PC-9 (cell line): Measurements from ENCODE around the gene TMEM214. TPM values are rescaled to one million over a fixed set of nuclear protein-coding genes. Genes with fewer than 3 reads are reported as not detected.
A peak's percentile ranks its signal among the peaks of the same experiment; 100 is the strongest.

Experiments
- BruUV-seq: library from RNA; stranded (reverse); fragments of 400-500 nt; replicated peaks from 2 replicates; lab custom pipeline; 2021; lab: Mats Ljungman, UMichigan
- CTCF ChIA-PET: fragments of 300-600 bp; sonication (Branson Sonifier 250); formaldehyde crosslinking; loops from one replicate; lab custom pipeline; 2022; ENCODE audit warnings: antibody characterized with exemption; lab: Charles Lee
- POLR2A ChIA-PET: fragments of 300-600 bp; sonication (Branson Sonifier 250); formaldehyde crosslinking; loops from one replicate; lab custom pipeline; 2022; ENCODE audit warnings: antibody characterized with exemption; ENCODE audit not compliant: unreplicated experiment; lab: Charles Lee
- DNase-seq, 2 experiments: peaks; one replicate each; pipeline versions ENCODE4 v3.0.0 to v3.0.0-alpha.2; 2015 to 2022; ENCODE audit warnings: mixed read lengths in 1 of 2
- H2AFZ ChIP-seq: fragments of 200-600 bp; sonication (generic); 2 replicates; pipeline ENCODE4 v1.8.1; 2017; ENCODE audit warnings: antibody characterized with exemption
- H3F3A ChIP-seq: fragments of 200-600 bp; sonication (generic); 2 replicates; pipeline ENCODE4 v1.8.1; 2017; ENCODE audit warnings: antibody characterized with exemption, mild to moderate bottlenecking, low read depth; ENCODE audit not compliant: insufficient read depth
- H3K27ac ChIP-seq: fragments of 200-600 bp; sonication (generic); 2 replicates; pipeline ENCODE4 v1.6.1; 2016; ENCODE audit warnings: mixed run types
- H3K27me3 ChIP-seq: fragments of 200-600 bp; sonication (generic); 2 replicates; pipeline ENCODE4 v1.6.1; 2016; ENCODE audit warnings: low read depth, mixed run types; ENCODE audit not compliant: insufficient read depth
- H3K36me3 ChIP-seq: fragments of 200-600 bp; sonication (generic); 2 replicates; pipeline ENCODE4 v1.6.1; 2016; ENCODE audit warnings: low read depth, mixed run types
- H3K4me1 ChIP-seq: fragments of 200-600 bp; sonication (generic); replicated peaks from 2 replicates; pipeline ENCODE4 v1.6.1; 2016; ENCODE audit warnings: mixed run types; ENCODE audit not compliant: insufficient read depth
- H3K4me2 ChIP-seq: fragments of 200-600 bp; sonication (generic); 2 replicates; pipeline ENCODE4 v1.6.1; 2017; ENCODE audit warnings: mixed run types
- H3K4me3 ChIP-seq: fragments of 200-600 bp; sonication (generic); 2 replicates; pipeline ENCODE4 v1.6.1; 2016; ENCODE audit warnings: mixed run types
- H3K79me2 ChIP-seq: fragments of 200-600 bp; sonication (generic); 2 replicates; pipeline ENCODE4 v1.6.1; 2017; ENCODE audit warnings: low read depth, mixed run types
- H3K9me2 ChIP-seq: fragments of 200-600 bp; sonication (generic); 2 replicates; pipeline ENCODE4 v1.8.1; 2017; ENCODE audit warnings: mild to moderate bottlenecking; ENCODE audit not compliant: insufficient read depth
- H3K9me3 ChIP-seq: fragments of 200-600 bp; sonication (generic); 2 replicates; pipeline ENCODE4 v1.8.1; 2016; ENCODE audit warnings: low read depth; ENCODE audit not compliant: insufficient read depth
- H4K20me1 ChIP-seq: fragments of 200-600 bp; sonication (generic); 2 replicates; pipeline ENCODE4 v1.8.1; 2017; ENCODE audit not compliant: insufficient read depth
- EZH2 ChIP-seq: fragments of 200-600 bp; sonication (generic); IDR thresholded peaks from 2 replicates; pipeline ENCODE4 v1.8.0; 2017; ENCODE audit warnings: antibody characterized with exemption, low read depth
- intact Hi-C: fragments of 100-400 bp; cut with micrococcal nuclease; formaldehyde crosslinking; loops from one replicate; pipeline ENCODE4 v1.10.0; 2022; ENCODE audit not compliant: unreplicated experiment
- total RNA-seq: library from RNA; stranded (reverse); gene quantifications from 2 replicates; pipeline ENCODE4 v1.2.3, GENCODE V29; 2021
- TF ChIP-seq, protein P1 (sequence below): fragments of 200-600 bp; sonication (generic); conservative IDR thresholded peaks from 2 replicates; pipeline ENCODE4 v1.6.1; 2017; ENCODE audit warnings: mixed run types, antibody characterized with exemption, mild to moderate bottlenecking, moderate library complexity

The TMEM214 gene
- total RNA-seq, 1 experiment from 2014 or later, result 65.6 TPM

DNA sequence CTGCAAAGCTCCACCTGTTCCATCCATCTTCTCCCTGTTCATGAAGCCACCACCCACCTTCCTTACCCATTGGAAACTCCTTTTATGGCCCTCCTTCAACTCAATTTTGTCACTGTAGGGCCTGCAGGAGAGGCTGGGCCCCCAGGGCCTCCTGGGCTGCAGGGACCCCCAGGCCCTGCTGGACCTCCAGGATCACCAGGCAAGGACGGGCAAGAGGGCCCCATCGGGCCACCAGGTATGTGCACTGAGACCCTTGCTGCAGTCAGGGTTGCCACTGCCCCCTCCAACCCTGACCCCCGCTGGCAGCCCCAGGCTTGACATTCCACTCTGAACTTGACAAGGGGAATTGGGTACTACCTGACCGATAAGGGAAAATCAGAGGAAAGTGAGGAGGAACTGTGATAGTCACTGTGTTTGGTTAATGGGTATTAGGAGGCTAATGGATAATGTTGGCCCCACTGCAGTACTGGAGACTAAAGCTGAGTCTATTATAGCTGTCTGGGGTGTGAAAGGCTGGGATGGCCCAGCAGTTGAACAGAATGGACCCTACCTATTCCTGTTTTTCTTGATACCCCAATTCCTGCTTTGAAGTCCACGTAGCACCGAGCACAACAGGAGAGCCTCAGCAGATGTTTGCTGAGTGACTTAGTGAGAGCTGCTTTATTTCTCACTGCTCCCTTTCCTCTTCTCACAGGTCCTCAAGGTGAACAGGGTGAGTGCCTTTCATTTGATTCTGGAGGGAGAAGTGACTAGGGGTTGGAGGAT, 51.7 kb downstream of the TMEM214 start:
- H3K79me2 ChIP-seq, result no peaks in the 10 kb centered on the region
- no peaks in the 10 kb centered on the region for H3K27me3 ChIP-seq
- no peak overlapping the region for H3K27ac ChIP-seq
- H4K20me1 ChIP-seq, result no peaks in the 10 kb centered on the region
- H3K4me1 ChIP-seq, result peaks cover 25% of the 10 kb centered on the region
- no peak for DNase-seq
- ChIA-PET CTCF (interaction anchor here (1.5 kb wide), 1 partner anchor 123 kb away, joined by 4 read pairs; no protein-coding TSS in a partner anchor), POLR2A (interaction anchor here (0.7 kb wide), 1 partner anchor 122 kb away, joined by 5 read pairs; no protein-coding TSS in a partner anchor)
- H3K9me2 ChIP-seq, result no peaks in the 10 kb centered on the region
- no peak overlapping the region for H3K4me3 ChIP-seq
- H3K36me3 ChIP-seq, result no peaks in the 10 kb centered on the region
- H3K4me2 ChIP-seq, result no peak overlapping the region
- peaks cover 9% of the 10 kb centered on the region; the same call in 1 of the 2 replicates for H3F3A ChIP-seq
- H2AFZ ChIP-seq, result no peak overlapping the region
- BruUV-seq, result no TSS peak
- H3K9me3 ChIP-seq, result no peaks in the 10 kb centered on the region
- intact Hi-C loops, result loop anchor here (2.0 kb wide), 2 partner anchors 64 to 238 kb away; no protein-coding TSS in a partner anchor
- TF ChIP-seq, protein P1, sequence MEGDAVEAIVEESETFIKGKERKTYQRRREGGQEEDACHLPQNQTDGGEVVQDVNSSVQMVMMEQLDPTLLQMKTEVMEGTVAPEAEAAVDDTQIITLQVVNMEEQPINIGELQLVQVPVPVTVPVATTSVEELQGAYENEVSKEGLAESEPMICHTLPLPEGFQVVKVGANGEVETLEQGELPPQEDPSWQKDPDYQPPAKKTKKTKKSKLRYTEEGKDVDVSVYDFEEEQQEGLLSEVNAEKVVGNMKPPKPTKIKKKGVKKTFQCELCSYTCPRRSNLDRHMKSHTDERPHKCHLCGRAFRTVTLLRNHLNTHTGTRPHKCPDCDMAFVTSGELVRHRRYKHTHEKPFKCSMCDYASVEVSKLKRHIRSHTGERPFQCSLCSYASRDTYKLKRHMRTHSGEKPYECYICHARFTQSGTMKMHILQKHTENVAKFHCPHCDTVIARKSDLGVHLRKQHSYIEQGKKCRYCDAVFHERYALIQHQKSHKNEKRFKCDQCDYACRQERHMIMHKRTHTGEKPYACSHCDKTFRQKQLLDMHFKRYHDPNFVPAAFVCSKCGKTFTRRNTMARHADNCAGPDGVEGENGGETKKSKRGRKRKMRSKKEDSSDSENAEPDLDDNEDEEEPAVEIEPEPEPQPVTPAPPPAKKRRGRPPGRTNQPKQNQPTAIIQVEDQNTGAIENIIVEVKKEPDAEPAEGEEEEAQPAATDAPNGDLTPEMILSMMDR, result no peak
- no peak for TF ChIP-seq EZH2

DNA sequence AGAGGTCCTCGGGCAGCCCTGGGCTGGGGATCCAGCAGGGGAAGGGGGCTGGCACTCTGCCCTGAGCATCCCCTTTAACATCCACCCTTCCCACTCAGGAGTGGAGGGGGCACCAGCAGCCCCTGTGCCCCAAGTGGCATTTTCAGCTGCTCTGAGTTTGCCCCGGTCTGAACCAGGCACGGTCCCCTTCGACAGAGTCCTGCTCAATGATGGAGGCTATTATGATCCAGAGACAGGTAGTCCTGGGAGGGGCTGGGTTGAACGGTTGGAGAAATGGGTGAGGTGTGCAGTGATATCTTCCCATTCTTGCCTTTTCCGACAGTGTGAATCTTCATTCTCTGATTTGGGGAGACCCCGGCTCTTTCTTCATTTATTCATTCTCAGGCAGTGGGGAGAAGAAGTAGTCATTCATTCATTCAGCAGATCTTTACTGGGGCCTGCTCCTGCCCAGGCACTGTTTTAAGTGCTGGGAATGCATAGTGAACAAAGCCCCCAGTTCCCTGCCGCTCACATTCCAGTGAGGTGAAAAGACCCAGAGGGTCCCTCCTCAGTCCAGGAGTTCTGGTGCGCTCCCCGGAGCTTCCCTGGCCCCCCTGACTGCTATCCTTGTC, 52.4 kb downstream of the TMEM214 start:
- Histone ChIP-seq H3K4me3 (peak overlapping the region; percentile 94), H3K79me2 (no peaks in the 10 kb centered on the region), H3K9me2 (no peaks in the 10 kb centered on the region), H3K4me1 (peaks cover 25% of the 10 kb centered on the region), H3K4me2 (peak overlapping the region; percentile 87), H3K27ac (no peak overlapping the region), H4K20me1 (no peaks in the 10 kb centered on the region), H3K27me3 (no peaks in the 10 kb centered on the region), H3K36me3 (no peaks in the 10 kb centered on the region), H2AFZ (peak overlapping the region; percentile 100), H3F3A (peaks cover 9% of the 10 kb centered on the region; the same call in 1 of the 2 replicates), H3K9me3 (no peaks in the 10 kb centered on the region)
- intact Hi-C loops, result loop anchor here (2.0 kb wide), 2 partner anchors 64 to 238 kb away; no protein-coding TSS in a partner anchor
- no TSS peak for BruUV-seq
- TF ChIP-seq EZH2, result no peak
- TF ChIP-seq, protein P1, result peak; percentile 31; the same call in 1 of the 2 replicates
- CTCF ChIA-PET, result interaction anchor here (0.6 to 1.5 kb wide), 3 partner anchors 68 to 1112 kb away, joined by 3 to 6 read pairs (median 4); no protein-coding TSS in a partner anchor
- POLR2A ChIA-PET, result no interaction called here
- DNase-seq, result no peak

DNA sequence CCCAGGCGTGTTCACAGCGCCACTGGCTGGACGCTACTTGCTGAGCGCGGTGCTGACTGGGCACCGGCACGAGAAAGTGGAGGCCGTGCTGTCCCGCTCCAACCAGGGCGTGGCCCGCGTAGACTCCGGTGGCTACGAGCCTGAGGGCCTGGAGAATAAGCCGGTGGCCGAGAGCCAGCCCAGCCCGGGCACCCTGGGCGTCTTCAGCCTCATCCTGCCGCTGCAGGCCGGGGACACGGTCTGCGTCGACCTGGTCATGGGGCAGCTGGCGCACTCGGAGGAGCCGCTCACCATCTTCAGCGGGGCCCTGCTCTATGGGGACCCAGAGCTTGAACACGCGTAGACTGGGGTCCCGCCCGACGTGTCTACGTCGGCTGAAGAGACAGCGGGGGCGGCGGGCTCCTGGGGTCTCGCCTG, 52.9 kb downstream of the TMEM214 start:
- H3K4me2 ChIP-seq, result peak overlapping the region; percentile 87
- H3K36me3 ChIP-seq, result no peaks in the 10 kb centered on the region
- no TSS peak for BruUV-seq
- H3K27me3 ChIP-seq, result no peaks in the 10 kb centered on the region
- H3K79me2 ChIP-seq, result no peaks in the 10 kb centered on the region
- no peak overlapping the region for H3K27ac ChIP-seq
- DNase-seq, result peak; percentile 39 to 63
- intact Hi-C loops, result loop anchor here (1.0 to 2.0 kb wide), 4 partner anchors 34 to 239 kb away; partner anchors contain the start of gene AGBL5
- H3K4me3 ChIP-seq, result peak overlapping the region; percentile 94
- CTCF ChIA-PET, result interaction anchor here (0.6 to 1.5 kb wide), 3 partner anchors 68 to 1112 kb away, joined by 3 to 6 read pairs (median 4); no protein-coding TSS in a partner anchor
- H3K4me1 ChIP-seq, result peaks cover 25% of the 10 kb centered on the region
- peak overlapping the region; percentile 100 for H2AFZ ChIP-seq
- H3K9me2 ChIP-seq, result no peaks in the 10 kb centered on the region
- H3F3A ChIP-seq, result peaks cover 9% of the 10 kb centered on the region; the same call in 1 of the 2 replicates
- POLR2A ChIA-PET, result no interaction called here
- TF ChIP-seq, protein P1, result no peak
- no peak for TF ChIP-seq EZH2
- H3K9me3 ChIP-seq, result no peaks in the 10 kb centered on the region
- no peaks in the 10 kb centered on the region for H4K20me1 ChIP-seq
